Liver (tissue), 3 donors: ENCODE results near the gene KANK2.

Experiments
- EGR1 ChIP-seq, 2 donors: IDR thresholded peaks; 2 replicates each; pipeline ENCODE4 v1.6.1; 2016 to 2018; ENCODE audit warnings: antibody characterized with exemption in 2 of 2, low read depth in 2 of 2
- GABPA ChIP-seq, 2 donors: IDR thresholded peaks in 1 of 2; conservative IDR thresholded peaks in 1 of 2; 2 replicates each; pipeline ENCODE4 v1.6.1; 2016; ENCODE audit warnings: antibody characterized with exemption in 2 of 2, mild to moderate bottlenecking in 1 of 2, moderate library complexity in 1 of 2
- JUND ChIP-seq, 2 donors: IDR thresholded peaks; 2 replicates each; pipeline ENCODE4 v1.6.1; 2016; ENCODE audit warnings: antibody characterized with exemption in 2 of 2
- RAD21 ChIP-seq, 2 donors: IDR thresholded peaks; 2 replicates each; pipeline ENCODE4 v1.6.1; 2016; ENCODE audit warnings: antibody characterized with exemption in 2 of 2, mild to moderate bottlenecking in 2 of 2
- RXRA ChIP-seq, 2 donors: IDR thresholded peaks; 2 replicates each; pipeline ENCODE4 v1.6.1; 2017 to 2018; ENCODE audit warnings: antibody characterized with exemption in 2 of 2, mild to moderate bottlenecking in 1 of 2
- SP1 ChIP-seq: IDR thresholded peaks from 2 replicates; pipeline ENCODE4 v1.6.1; 2018; ENCODE audit warnings: antibody characterized with exemption, mild to moderate bottlenecking
- TAF1 ChIP-seq: conservative IDR thresholded peaks from 2 replicates; pipeline ENCODE4 v1.6.1; 2016; ENCODE audit warnings: antibody characterized with exemption, mild to moderate bottlenecking
- YY1 ChIP-seq: IDR thresholded peaks from 2 replicates; pipeline ENCODE4 v1.6.1; 2016; ENCODE audit warnings: antibody characterized with exemption, mild to moderate bottlenecking
- TF ChIP-seq, protein P1 (sequence below): fragments of 150-350 bp; IDR thresholded peaks from 2 replicates; pipeline ENCODE4 v1.5.1; 2017; ENCODE audit warnings: improper control_type of control experiment, low read depth, low read length; ENCODE audit not compliant: missing input control
- TF ChIP-seq, protein P2 (sequence below): IDR thresholded peaks from 2 replicates; pipeline ENCODE4 v1.6.1; 2016; ENCODE audit warnings: antibody characterized with exemption
- TF ChIP-seq, protein P3 (sequence below): IDR thresholded peaks from 2 replicates; pipeline ENCODE4 v1.6.1; 2016; ENCODE audit warnings: antibody characterized with exemption, mild to moderate bottlenecking
- TF ChIP-seq, protein P4 (sequence below): IDR thresholded peaks from 2 replicates; pipeline ENCODE4 v1.6.1; 2016; ENCODE audit warnings: antibody characterized with exemption
- donor health status: healthy.
- donor health status: healthy.

DNA sequence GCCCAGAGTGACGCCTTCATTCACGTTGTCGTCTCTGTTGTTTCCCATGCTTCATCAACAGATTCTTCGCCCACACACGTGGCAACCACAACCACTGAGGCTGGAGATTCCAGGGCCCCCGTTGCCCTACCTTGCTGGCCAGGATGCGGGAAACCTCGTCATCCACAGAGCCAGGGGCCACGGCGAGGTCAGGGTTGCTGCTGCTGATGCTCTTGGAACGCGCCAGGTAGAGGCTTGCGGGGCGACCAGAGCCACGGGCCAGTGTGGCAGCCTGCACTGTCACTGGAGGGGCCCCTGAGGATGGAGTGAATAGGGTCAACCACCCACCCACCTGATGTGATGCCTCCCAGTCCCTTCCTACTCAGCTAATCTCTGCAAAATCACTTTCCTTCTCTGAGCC, 35.7 kb upstream of the KANK2 start:
- TF ChIP-seq, protein P1, sequence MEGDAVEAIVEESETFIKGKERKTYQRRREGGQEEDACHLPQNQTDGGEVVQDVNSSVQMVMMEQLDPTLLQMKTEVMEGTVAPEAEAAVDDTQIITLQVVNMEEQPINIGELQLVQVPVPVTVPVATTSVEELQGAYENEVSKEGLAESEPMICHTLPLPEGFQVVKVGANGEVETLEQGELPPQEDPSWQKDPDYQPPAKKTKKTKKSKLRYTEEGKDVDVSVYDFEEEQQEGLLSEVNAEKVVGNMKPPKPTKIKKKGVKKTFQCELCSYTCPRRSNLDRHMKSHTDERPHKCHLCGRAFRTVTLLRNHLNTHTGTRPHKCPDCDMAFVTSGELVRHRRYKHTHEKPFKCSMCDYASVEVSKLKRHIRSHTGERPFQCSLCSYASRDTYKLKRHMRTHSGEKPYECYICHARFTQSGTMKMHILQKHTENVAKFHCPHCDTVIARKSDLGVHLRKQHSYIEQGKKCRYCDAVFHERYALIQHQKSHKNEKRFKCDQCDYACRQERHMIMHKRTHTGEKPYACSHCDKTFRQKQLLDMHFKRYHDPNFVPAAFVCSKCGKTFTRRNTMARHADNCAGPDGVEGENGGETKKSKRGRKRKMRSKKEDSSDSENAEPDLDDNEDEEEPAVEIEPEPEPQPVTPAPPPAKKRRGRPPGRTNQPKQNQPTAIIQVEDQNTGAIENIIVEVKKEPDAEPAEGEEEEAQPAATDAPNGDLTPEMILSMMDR: no peak
- TF ChIP-seq RAD21 (IDR thresholded peaks at IDR 0.05) (no peak), JUND (IDR thresholded peaks at IDR 0.05) (no peak), EGR1 (IDR thresholded peaks at IDR 0.05; ENCODE audit: low read depth in 2 of 2) (no peak), GABPA (IDR thresholded peaks at IDR 0.05 in 1 of 2, conservative IDR thresholded peaks at IDR 0.05 in 1 of 2) (no peak), TAF1 (no peak), YY1 (no peak), RXRA (IDR thresholded peaks at IDR 0.05) (no peak), SP1 (no peak)
- TF ChIP-seq, protein P2, sequence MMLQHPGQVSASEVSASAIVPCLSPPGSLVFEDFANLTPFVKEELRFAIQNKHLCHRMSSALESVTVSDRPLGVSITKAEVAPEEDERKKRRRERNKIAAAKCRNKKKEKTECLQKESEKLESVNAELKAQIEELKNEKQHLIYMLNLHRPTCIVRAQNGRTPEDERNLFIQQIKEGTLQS: no peak
- TF ChIP-seq, protein P3, sequence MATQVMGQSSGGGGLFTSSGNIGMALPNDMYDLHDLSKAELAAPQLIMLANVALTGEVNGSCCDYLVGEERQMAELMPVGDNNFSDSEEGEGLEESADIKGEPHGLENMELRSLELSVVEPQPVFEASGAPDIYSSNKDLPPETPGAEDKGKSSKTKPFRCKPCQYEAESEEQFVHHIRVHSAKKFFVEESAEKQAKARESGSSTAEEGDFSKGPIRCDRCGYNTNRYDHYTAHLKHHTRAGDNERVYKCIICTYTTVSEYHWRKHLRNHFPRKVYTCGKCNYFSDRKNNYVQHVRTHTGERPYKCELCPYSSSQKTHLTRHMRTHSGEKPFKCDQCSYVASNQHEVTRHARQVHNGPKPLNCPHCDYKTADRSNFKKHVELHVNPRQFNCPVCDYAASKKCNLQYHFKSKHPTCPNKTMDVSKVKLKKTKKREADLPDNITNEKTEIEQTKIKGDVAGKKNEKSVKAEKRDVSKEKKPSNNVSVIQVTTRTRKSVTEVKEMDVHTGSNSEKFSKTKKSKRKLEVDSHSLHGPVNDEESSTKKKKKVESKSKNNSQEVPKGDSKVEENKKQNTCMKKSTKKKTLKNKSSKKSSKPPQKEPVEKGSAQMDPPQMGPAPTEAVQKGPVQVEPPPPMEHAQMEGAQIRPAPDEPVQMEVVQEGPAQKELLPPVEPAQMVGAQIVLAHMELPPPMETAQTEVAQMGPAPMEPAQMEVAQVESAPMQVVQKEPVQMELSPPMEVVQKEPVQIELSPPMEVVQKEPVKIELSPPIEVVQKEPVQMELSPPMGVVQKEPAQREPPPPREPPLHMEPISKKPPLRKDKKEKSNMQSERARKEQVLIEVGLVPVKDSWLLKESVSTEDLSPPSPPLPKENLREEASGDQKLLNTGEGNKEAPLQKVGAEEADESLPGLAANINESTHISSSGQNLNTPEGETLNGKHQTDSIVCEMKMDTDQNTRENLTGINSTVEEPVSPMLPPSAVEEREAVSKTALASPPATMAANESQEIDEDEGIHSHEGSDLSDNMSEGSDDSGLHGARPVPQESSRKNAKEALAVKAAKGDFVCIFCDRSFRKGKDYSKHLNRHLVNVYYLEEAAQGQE: no peak
- TF ChIP-seq, protein P4, sequence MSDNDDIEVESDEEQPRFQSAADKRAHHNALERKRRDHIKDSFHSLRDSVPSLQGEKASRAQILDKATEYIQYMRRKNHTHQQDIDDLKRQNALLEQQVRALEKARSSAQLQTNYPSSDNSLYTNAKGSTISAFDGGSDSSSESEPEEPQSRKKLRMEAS: no peak
